GM18499 (cell line): ENCODE data around the gene EEIG1.

ENCODE experiments used
- ATAC-seq: cut with Tn5 transposase; IDR thresholded peaks from one replicate; pipeline ENCODE4 v1.9.1; 2021; ENCODE audit warnings: moderate number of reproducible peaks; ENCODE audit not compliant: insufficient read depth, unreplicated experiment

Gene EEIG1

GRCh38 chr9:128001779-128002298, 21.1 kb upstream of the EEIG1 start:
- no peak for ATAC-seq

GRCh38 chr9:128001151-128001778, 20.5 kb upstream of the EEIG1 start:
- ATAC-seq: no peak

- ATAC-seq: no peak
Observed at GRCh38 chr9:127999461-127999860, 18.7 kb upstream of the EEIG1 start.

GRCh38 chr9:127993721-127994120, 12.9 kb upstream of the EEIG1 start:
- no peak for ATAC-seq

GRCh38 chr9:127991757-127992274, 11.0 kb upstream of the EEIG1 start:
- no peak for ATAC-seq

GRCh38 chr9:127991017-127991756, 10.4 kb upstream of the EEIG1 start:
- no peak for ATAC-seq

GRCh38 chr9:127990554-127990953, 9.8 kb upstream of the EEIG1 start:
- ATAC-seq: no peak

- no peak for ATAC-seq
Observed at GRCh38 chr9:127989094-127989493, 8.3 kb upstream of the EEIG1 start.

GRCh38 chr9:127987103-127987614, 6.4 kb upstream of the EEIG1 start:
- no peak for ATAC-seq

GRCh38 chr9:127985011-127985410, 4.2 kb upstream of the EEIG1 start:
- no peak for ATAC-seq

- peak; percentile 23 for ATAC-seq
Observed at GRCh38 chr9:127983847-127984289, 3.1 kb upstream of the EEIG1 start.

GRCh38 chr9:127982912-127983311, 2.1 kb upstream of the EEIG1 start:
- no peak for ATAC-seq

- no peak for ATAC-seq
Observed at GRCh38 chr9:127981559-127982121, 851 bp upstream of the EEIG1 start.

- no peak for ATAC-seq
Observed at GRCh38 chr9:127980060-127980705, 606 bp downstream of the EEIG1 start.

GRCh38 chr9:127979333-127980059, 1.3 kb downstream of the EEIG1 start:
- no peak for ATAC-seq

- ATAC-seq: no peak
Observed at GRCh38 chr9:127979015-127979332, 1.8 kb downstream of the EEIG1 start.

GRCh38 chr9:127977884-127978647, 2.7 kb downstream of the EEIG1 start:
- no peak for ATAC-seq

GRCh38 chr9:127977009-127977883, 3.5 kb downstream of the EEIG1 start:
- ATAC-seq: no peak
